ENCODE data around the gene PYDC1.

- TF ChIP-seq CTCF (IDR thresholded peaks at IDR 0.05) (no peak), POLR2A (IDR thresholded peaks at IDR 0.05) (no peak)
Measured at GRCh38 chr16:31194898-31195297, 22.0 kb downstream of the PYDC1 start.
